ENCODE measurements around the gene SBDS.

- no peak for TF ChIP-seq CTCF (conservative IDR thresholded peaks at IDR 0.05; ENCODE audit: low read depth, low read length)
- no peak for TF ChIP-seq POLR2A (IDR thresholded peaks at IDR 0.05; ENCODE audit: low read depth, low read length)
- TF ChIP-seq RAD21 (IDR thresholded peaks at IDR 0.05; ENCODE audit: low read length): no peak
- TF ChIP-seq MAFK (IDR thresholded peaks at IDR 0.05; ENCODE audit: low read depth, low read length): no peak
- TF ChIP-seq SMC3 (IDR thresholded peaks at IDR 0.05; ENCODE audit: low read depth, low read length): no peak
- TF ChIP-seq RCOR1 (IDR thresholded peaks at IDR 0.05; ENCODE audit: insufficient replicate concordance, low read length): no peak
- TF ChIP-seq CHD1 (IDR thresholded peaks at IDR 0.05; ENCODE audit: low read depth, low read length): no peak
- no peak for TF ChIP-seq FOS (IDR thresholded peaks at IDR 0.05; ENCODE audit: low read depth, low read length)
- TF ChIP-seq RFX5 (IDR thresholded peaks at IDR 0.05; ENCODE audit: low read depth, low read length): no peak
- TF ChIP-seq CEBPB (IDR thresholded peaks at IDR 0.05; ENCODE audit: low read depth, low read length): no peak
- TF ChIP-seq MAZ (IDR thresholded peaks at IDR 0.05; ENCODE audit: borderline replicate concordance, low read depth, low read length): no peak
- no peak for TF ChIP-seq MXI1 (IDR thresholded peaks at IDR 0.05; ENCODE audit: borderline replicate concordance, low read depth, low read length)
- TF ChIP-seq BHLHE40 (IDR thresholded peaks at IDR 0.05; ENCODE audit: low read depth, low read length): no peak
- TF ChIP-seq USF2 (IDR thresholded peaks at IDR 0.05; ENCODE audit: low read depth, low read length): no peak
Measured at GRCh38 chr7:66960192-66960591, 35.2 kb downstream of the SBDS start.

Data from IMR-90 (cell line).